Fibroblast of skin of left biceps (primary cell): ENCODE measurements around the gene SIGLEC12.

Source experiments
- DNase-seq, 2 experiments: peaks; one replicate each; pipeline ENCODE4 v3.0.0-alpha.2; 2013; ENCODE audit warnings: low read depth in 2 of 2

SIGLEC12 gene

GRCh38 chr19:51501594-51502263 lies at the start of gene SIGLEC12:
Gene SIGLEC12 (minus strand): TSS chr19:51501800. CDS start chr19:51501733, 67 bp downstream.
- DNase-seq: no peak

- no peak for DNase-seq
These were observed 49.5 kb upstream of the SIGLEC12 start for GRCh38 chr19:51550848-51551672.

GRCh38 chr19:51549533-51550324 lies 48.1 kb upstream of the SIGLEC12 start:
- DNase-seq: no peak

- no peak for DNase-seq
These were observed 47.3 kb upstream of the SIGLEC12 start for GRCh38 chr19:51548891-51549305.

GRCh38 chr19:51548213-51548651 lies 46.6 kb upstream of the SIGLEC12 start:
- no peak for DNase-seq

- DNase-seq: no peak
These were observed 46.0 kb upstream of the SIGLEC12 start for GRCh38 chr19:51547397-51548212.

- DNase-seq: no peak
These were observed 45.2 kb upstream of the SIGLEC12 start for GRCh38 chr19:51546650-51547396.

GRCh38 chr19:51546107-51546649 lies 44.6 kb upstream of the SIGLEC12 start:
- DNase-seq: no peak

GRCh38 chr19:51544038-51544437 lies 42.4 kb upstream of the SIGLEC12 start:
- DNase-seq: no peak

GRCh38 chr19:51542699-51543098 lies 41.1 kb upstream of the SIGLEC12 start:
- DNase-seq: no peak

- no peak for DNase-seq
These were observed 40.1 kb upstream of the SIGLEC12 start for GRCh38 chr19:51541458-51542357.

- no peak for DNase-seq
These were observed 38.3 kb upstream of the SIGLEC12 start for GRCh38 chr19:51539821-51540366.

GRCh38 chr19:51535535-51535934 lies 33.9 kb upstream of the SIGLEC12 start:
- no peak for DNase-seq

GRCh38 chr19:51531349-51532315 lies 30.0 kb upstream of the SIGLEC12 start, which contains the start of gene SIGLEC6:
Gene SIGLEC6 (minus strand): TSS chr19:51531670. CDS start chr19:51531648, 22 bp downstream.
- DNase-seq: no peak

- DNase-seq: no peak
These were observed 29.0 kb upstream of the SIGLEC12 start for GRCh38 chr19:51530616-51531015.

GRCh38 chr19:51529301-51529700 lies 27.7 kb upstream of the SIGLEC12 start:
- DNase-seq: no peak

GRCh38 chr19:51525651-51526050 lies 24.1 kb upstream of the SIGLEC12 start:
- no peak for DNase-seq
